Measurements from ENCODE around the gene CARD8.

GRCh38 chr19:48170817-48171347 is 84.8 kb downstream of the CARD8 start:
- TF ChIP-seq CTCF (IDR thresholded peaks at IDR 0.05) = no peak
- TF ChIP-seq POLR2AphosphoS5 (IDR thresholded peaks at IDR 0.05) = no peak

All from upper lobe of left lung (tissue), 4 donors.